GM12801 (cell line): Measurements from ENCODE around the gene PARK7.

ENCODE experiments used
- TF ChIP-seq, protein P1 (sequence below): IDR thresholded peaks from one replicate; pipeline ENCODE4 v1.5.1; 2011; ENCODE audit warnings: control low read depth; ENCODE audit not compliant: insufficient read length; ENCODE audit errors: extremely low read depth

Gene PARK7

DNA sequence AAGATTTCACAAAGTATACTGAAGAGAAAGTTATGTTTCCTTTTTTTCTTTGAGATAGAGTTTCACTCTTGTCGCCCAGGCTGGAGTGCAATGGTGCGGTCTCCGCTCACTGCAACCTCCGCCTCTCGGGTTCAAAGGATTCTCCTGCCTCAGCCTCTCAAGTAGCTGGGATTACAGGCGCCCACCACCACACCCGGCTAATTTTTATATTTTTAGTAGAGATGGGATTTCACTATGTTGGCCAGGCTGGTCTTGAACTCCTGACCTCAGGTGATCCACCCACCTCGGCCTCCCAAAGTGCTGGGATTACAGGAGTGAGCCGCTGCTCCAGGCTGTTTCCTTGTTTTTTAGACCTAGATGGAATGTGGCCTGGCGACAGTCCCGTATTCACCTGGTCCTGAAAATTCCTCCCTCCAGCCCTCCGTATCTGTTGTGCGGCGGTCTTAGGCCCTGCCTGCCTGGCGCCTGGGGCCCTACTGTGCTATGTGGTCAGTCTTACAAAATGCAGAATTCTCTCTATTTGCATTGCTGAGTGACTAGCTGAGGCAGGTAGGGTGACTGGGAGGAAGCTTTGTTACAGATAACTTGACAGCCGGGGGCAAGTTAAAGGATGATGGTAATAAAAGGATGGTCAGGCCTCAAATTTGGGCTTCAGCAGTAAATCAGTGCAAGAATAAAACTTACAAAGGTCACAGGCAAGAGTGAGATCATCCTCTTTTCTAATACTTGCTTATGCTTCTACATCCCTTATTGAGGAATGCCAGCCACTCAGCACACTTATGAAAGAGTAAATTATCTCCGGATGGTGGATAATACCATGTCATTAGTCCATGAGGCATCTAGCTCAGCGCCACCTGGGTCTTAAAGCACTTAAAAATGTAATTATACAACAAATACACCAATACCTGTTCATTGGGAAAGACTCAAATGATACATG is 30.3 kb downstream of the PARK7 start:
- TF ChIP-seq, protein P1, sequence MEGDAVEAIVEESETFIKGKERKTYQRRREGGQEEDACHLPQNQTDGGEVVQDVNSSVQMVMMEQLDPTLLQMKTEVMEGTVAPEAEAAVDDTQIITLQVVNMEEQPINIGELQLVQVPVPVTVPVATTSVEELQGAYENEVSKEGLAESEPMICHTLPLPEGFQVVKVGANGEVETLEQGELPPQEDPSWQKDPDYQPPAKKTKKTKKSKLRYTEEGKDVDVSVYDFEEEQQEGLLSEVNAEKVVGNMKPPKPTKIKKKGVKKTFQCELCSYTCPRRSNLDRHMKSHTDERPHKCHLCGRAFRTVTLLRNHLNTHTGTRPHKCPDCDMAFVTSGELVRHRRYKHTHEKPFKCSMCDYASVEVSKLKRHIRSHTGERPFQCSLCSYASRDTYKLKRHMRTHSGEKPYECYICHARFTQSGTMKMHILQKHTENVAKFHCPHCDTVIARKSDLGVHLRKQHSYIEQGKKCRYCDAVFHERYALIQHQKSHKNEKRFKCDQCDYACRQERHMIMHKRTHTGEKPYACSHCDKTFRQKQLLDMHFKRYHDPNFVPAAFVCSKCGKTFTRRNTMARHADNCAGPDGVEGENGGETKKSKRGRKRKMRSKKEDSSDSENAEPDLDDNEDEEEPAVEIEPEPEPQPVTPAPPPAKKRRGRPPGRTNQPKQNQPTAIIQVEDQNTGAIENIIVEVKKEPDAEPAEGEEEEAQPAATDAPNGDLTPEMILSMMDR: no peak

DNA sequence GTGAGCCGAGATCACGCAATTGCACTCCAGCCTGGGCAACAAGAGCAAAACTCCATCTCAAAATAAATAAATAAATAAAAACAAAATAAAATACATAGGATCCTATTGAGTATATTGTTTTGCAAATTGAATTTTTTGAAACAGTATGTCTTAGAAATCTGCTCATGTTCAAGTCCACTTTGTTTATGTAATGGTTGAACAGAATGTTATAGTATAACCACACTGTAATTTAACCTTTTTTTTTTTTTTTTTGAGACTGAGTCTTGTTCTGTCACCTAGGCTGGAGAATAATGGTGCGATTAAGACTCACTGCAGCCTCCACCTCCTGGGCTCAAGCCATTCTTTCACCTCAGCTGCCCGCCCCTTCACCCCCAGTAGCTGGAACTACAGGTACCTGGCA is 31.4 kb downstream of the PARK7 start:
- TF ChIP-seq, protein P1: no peak

DNA sequence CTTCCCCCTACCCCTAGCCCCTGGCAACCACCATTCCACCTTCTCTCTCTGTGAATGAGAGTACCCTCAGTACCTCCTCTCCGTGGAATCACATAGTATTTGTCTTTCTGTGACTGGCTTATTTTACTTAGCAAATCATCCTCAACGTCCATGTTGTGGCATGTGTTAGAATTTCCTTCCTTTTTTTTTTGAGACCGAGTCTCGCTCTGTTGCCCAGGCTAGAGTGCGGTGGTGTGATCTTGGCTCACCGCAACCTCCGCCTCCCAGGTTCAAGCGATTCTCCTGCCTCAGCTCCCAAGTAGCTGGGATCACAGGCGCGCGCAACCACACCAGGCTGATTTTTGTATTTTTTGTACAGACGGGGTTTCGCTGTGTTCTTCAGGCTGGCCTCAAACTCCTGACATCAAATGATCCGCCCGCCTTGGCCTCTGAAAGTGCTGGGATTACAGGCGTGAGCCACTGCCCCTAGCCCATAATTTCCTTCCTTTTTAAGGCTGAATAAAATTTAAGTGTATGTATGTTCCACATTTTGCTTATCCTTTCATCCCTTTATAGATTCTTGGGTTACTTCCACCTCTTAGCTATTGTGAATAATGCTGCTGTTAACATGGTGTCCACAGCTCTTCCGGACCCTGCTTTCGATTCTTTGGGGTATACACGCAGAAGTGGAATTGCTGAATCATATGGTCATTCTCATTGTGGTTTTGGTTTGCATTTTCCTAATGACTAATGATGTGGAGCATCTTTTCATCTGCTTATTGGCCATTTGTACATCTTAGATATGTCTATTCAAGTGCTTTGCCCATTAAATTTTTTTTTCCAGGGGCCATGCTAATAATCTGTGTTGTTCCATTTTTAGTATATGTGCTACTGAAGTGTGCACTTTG is 32.3 kb downstream of the PARK7 start:
- TF ChIP-seq, protein P1: no peak

DNA sequence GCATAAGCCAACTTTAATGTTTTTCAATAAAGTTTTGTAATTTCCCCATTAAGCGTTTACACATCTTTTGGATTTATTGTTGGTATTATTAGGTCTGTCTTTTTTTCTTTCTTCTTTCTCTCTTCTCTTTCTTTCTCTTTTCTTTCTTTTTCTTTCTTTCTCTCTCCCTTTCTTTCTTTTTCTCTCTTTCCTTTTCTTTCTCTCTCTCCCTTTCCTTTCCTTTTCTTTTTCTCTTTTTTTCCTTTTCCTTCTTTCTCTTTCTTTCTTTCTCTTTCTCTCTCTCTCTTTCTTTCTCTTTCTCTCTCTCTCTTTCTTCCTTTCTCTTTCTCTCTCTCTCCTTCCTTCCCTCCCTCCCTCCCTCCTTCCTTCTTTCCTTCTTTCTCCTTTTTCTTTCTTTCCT is 33.3 kb downstream of the PARK7 start:
- TF ChIP-seq, protein P1: no peak

DNA sequence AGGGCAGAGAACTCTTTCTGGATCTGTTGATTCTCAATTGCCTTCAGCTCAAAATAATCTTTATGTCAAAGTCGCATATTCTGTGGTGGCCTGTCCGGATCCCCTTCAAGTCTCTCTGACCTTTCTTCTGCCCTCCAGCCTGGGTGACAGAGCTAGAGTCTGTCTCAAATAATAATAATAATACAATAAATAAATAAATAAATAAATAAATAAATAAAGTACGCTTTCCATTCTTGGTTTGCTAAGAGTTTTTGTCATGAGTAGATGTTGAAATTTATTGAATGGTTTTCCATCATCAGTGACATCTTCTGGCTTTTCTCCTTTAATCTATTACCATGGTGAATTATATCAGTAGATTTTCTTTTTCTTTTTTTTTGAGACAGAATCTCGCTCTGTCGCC is 33.9 kb downstream of the PARK7 start:
- TF ChIP-seq, protein P1: no peak

DNA sequence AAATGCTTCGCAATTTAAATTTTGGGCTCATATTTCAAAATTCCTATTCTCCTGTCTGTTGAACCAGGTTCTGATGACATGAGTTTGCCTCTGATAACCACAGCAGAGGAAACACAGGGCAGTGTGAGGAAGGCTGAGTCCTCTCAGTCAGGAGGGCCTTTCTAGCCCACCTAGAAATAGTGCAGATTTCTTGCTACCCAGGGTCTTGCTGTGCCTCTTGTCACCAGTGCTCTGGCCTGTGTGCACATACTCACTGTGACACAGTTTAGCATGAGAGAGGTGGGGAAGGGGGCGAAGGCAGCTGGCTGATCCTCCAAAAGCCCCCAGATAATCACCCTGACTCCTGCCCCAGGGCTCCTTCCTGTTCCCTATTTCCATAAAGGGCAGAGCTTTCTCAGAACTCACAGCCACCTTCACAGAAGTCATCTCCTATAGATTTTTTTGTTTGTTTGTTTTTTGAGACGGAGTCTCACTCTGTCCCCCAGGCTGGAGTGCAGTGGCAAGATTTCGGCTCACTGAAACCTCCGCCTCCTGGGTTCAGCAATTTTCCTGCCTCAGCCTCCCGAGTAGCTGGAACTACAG is 40.9 kb downstream of the PARK7 start:
- TF ChIP-seq, protein P1: no peak

DNA sequence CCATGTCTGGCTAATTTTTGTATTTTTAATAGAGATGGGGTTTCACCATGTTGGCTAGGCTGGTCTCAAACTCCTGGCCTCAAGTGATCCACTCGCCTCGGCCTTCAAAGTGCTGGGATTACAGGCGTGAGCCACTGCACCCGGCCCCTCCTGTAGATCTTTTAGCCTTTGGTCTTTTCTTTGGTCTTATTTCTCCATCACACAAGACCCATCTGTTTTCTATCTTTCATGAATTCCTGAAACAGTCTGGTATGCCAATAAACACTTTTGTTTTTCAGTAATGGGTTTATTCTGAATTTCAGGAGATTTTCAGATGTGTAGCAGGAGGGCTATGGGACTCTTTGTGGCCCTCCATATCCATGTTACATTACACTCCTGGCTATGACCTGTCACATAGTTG is 41.4 kb downstream of the PARK7 start:
- TF ChIP-seq, protein P1: no peak
